GM19035 (cell line): ENCODE data around the gene GALNT9.
"Not testable (repeated sequence)": the region's sequence is repeated elsewhere in the genome, so short reads cannot be mapped to it uniquely, and the experiment has no call there.

Source experiments
- ATAC-seq: cut with Tn5 transposase; IDR thresholded peaks from one replicate; pipeline ENCODE4 v1.9.1; 2021; ENCODE audit not compliant: unreplicated experiment

Gene GALNT9

DNA sequence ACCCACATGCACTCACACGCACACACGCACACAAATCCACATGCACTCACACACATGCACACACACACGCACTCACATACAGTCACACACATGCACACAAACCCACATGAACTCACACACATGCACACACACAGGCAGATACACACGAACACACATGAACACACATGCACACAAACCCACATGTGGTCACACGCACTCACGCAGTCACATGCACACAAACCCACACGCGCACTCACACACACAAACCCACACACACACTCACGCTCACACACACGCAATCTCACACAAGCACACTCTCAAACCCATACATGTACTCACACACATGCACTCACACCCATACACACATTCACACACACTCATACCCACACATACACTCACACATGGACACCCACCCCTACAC, 61.5 kb downstream of the GALNT9 start:
- ATAC-seq: no peak

- no peak for ATAC-seq
Measured at GRCh38 chr12:132266802-132267201, 62.6 kb downstream of the GALNT9 start.

- no peak for ATAC-seq
Measured at GRCh38 chr12:132266370-132266769, 63.0 kb downstream of the GALNT9 start.

DNA sequence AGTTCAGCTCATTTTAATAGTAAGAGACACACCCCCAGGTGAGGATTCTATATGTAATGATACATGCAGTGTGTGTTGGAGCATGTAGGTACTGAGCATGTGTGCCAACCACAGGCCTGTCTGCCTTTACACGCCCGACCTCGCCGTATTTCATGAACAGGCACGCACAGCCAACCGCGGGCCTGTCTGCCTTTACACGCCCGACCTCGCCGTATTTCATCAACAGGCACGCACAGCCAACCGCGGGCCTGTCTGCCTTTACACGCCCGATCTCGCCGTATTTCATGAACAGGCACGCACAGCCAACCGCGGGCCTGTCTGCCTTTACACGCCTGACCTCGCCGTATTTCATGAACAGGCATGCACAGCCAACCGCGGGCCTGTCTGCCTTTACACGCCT, 63.6 kb downstream of the GALNT9 start:
- ATAC-seq: not testable (repeated sequence)

DNA sequence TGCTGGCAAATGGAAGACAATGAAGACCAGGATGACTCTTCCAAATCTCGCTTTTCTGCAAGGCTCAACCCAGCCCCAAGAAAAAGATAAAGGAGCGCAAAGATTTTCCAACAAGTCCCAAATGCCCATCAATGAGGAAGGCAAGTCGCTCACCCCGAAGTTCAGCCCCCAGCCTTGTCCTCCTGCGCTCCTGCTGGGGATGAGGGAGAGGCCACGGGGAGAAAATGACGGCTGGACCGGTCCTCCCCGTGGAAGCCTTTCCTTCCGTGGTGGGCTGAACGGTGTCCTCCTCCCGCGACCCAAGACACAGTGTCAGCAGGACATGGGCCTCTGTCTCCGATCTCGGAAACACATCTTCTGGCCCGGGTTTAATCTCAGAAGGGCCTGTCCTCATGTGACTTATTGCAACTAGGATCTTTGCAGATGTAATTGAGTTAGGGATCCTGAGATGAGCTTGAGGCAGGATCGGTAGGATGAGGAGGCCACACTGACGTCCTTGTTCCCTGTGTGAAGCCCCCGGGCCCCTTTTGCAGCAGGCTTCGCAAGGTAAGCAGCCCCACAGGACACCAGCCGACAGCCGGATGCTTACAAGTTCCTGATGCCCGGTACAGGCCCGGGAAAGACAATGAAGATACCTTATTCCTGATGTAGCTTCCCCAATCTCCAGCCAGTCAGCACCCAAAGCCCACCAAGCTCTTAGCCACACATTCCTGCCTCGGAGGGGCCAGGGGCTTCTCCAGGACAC, 64.2 kb downstream of the GALNT9 start:
- ATAC-seq: no peak

DNA sequence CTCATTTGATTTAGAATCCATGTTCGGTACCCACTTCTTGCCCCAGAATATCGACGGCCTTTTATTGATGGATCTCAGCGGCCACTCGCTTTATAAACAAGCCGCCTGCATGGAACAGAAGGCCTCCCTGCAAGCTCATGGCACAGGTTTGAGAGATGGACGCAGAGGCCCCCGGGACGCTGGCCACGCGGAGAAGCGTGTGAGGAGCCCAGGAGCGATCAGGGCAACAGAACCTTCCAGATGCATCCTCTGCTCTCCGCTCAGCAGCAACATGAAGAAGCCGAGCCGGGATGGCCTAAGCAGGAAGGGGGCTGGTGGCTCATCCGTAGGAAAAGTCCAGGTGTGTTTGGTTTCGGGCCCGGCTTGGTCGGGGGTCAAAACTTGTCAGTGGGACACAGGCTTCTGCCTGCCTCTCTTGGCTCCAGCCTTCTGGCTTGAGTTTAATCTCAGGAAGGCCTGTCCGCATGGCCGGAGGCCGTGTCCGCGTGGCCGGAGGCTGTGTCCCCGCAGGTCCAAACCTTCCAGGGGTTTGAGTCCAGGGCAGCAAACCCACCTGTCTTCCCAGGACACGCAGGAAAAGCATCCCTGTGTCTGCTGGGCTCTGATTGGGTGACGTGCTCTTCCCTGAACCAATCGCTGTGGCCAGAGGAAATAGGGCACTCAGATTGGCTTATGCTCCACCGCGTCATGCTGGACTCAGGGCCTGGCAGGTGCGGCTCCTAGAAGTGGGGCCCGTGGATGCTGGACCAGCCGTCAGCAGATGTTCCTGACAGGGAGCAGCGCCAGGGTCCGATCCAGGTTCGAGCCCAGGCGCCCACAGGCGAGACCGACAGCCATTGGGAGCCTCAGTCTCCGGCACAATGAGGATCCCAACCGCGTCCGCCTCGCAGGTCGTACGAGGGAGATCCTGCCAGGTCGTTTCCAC, 65.0 kb downstream of the GALNT9 start:
- no peak for ATAC-seq

- no peak for ATAC-seq
Measured at GRCh38 chr12:132263451-132264049, 65.8 kb downstream of the GALNT9 start.

GRCh38 chr12:132263061-132263360, 66.4 kb downstream of the GALNT9 start:
- ATAC-seq: no peak

- ATAC-seq: no peak
Measured at GRCh38 chr12:132262256-132263060, 66.9 kb downstream of the GALNT9 start.

- ATAC-seq: no peak
Measured at GRCh38 chr12:132261328-132262138, 67.9 kb downstream of the GALNT9 start.

DNA sequence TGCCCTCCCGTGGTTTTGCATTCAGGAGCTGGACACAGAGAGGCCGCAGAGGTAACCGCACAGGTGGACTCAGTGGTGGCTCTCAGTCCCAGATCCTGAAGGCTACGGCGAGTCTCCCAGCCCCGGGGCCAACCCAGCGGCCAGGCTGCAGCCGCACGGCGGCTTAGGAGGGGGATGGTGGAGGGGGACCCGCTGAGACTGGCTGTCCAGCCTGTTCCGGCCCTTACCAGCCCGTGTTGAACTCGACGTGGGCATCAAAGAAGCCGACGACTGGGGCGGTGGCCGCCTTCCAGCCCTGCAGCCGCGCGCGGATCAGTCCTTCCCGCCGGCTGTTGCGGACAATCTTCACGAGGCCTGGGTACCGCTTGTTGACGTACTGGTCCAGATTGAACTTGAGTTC, 68.7 kb downstream of the GALNT9 start:
- no peak for ATAC-seq

GRCh38 chr12:132259872-132260695, 69.3 kb downstream of the GALNT9 start:
- no peak for ATAC-seq

- no peak for ATAC-seq
Measured at GRCh38 chr12:132259364-132259871, 70.0 kb downstream of the GALNT9 start.

- no peak for ATAC-seq
Measured at GRCh38 chr12:132258543-132258942, 70.8 kb downstream of the GALNT9 start.

DNA sequence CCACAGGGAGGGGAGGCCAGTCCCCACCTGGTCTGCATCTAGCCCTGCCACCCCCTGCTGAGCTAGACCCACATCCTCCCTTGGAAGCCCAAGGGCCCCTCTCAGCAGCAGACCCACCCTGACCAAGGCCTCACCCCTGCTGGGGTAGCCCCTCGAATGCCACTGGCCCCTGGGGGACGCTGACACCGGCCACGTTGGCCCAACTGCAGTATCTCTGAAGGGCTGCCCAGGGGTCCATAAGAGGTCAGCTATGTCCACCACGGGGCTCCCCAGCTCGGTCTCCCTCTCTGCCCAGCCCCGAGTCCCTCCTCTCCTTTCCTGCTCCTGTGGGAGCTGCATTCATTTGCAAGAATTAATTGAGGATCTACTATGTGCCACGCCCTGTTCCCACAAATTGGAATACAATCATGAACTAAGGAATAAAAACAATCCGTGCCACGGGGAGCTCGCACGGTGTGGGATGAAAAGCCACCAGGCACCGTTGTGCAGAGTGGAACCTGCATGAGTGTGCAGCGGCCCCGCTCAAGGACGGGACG, 71.4 kb downstream of the GALNT9 start:
- no peak for ATAC-seq

DNA sequence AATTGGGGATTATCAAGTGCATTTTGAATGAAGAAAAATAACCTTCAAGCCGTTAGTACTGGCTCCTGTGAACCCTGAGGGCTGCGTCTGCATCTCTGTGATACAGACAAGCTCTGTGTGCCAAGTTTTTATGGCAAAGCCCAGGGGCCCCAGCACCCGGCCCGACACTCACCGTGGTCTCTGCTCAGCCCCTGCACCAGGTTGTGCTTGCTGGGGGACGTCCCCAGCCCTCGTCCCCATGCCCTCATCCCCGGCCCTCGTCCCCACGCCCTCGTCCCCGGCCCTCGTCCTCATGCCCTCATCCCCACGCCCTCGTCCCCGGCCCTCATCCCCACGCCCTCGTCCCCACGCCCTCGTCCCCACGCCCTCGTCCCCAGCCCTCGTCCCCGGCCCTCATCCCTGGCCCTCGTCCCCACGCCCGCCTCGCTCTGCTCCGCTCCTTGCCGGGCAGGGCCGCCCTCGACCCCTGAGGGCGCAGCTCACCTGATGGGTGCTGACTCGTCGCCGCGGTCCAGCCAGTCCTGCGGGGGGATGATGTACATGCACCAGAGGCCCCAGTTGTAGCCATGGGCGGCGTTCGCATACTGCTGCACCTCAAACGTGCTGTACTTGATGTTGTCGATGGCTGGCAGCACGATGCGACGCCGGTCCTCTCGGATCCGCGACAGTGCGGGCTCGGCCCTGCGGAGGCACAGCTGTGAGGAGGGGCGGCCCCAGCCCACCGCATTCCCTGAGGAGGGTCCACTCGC, 72.0 kb downstream of the GALNT9 start:
- no peak for ATAC-seq

DNA sequence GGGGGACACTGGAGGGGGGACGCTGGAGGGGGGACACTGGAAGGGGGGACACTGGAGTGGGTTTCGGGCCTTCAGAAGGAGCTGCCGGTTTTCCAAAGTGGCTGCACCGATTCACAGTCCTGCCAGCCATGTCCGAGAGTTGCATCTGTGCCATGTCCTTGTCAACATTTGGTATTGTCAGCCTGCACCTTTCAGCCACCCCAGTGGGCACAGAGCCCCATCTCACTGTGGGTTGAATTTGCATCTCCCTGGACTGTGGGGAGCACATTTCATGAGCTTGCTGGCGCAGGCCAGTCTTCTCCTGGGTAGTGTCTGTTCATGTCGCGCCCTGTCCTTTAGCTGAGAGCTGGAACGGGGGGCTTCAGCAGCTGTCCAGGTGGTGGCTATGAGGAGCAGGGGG, 72.7 kb downstream of the GALNT9 start:
- ATAC-seq: no peak

DNA sequence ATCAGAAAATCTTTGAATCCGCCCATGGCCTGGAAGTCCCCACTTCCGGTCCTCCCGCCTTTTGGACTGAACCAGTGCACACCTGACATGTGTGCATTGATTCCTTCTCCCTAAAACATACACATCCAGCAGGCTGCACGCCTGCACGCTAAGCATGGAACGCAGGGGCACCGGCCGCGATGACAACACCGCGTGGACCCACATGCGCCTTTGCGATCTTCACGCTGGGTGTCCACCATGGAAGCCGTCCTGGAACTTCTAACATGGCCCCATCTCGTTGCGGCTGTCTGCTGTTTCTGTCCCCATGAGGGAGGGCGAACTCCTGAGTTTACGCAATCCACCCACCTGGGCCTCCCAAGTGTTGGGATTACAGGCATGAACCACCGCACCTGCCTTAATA, 73.7 kb downstream of the GALNT9 start:
- ATAC-seq: no peak
